Liver (tissue), 9 donors: ENCODE data around the gene RAB4A. TPM values are rescaled to one million over a fixed set of nuclear protein-coding genes. Genes with fewer than 3 reads are reported as not detected.

Source experiments
- DNase-seq: peaks from one replicate; pipeline ENCODE4 v3.0.0-alpha.2; 2017; ENCODE audit warnings: low spot score
- H3K27ac ChIP-seq, 2 donors: one replicate each; pipeline ENCODE4 v1.7.0; 2013; ENCODE audit warnings: inconsistent platforms in 2 of 2, low read length in 2 of 2, control low read depth in 1 of 2, low read depth in 1 of 2, mild to moderate bottlenecking in 1 of 2
- H3K27me3 ChIP-seq, 4 donors: one replicate each; pipeline versions ENCODE4 v1.6.1 to v1.7.0; 2013; ENCODE audit warnings: low read length in 3 of 4, inconsistent platforms in 1 of 4, mild to moderate bottlenecking in 1 of 4, moderate library complexity in 1 of 4; ENCODE audit not compliant: control insufficient read depth in 4 of 4, insufficient read depth in 4 of 4
- H3K36me3 ChIP-seq, 4 donors: one replicate each; pipeline versions ENCODE4 v1.6.1 to v1.7.0; 2013; ENCODE audit warnings: low read length in 3 of 4, mild to moderate bottlenecking in 3 of 4, low read depth in 1 of 4, moderate library complexity in 1 of 4; ENCODE audit not compliant: control insufficient read depth in 4 of 4, insufficient read depth in 3 of 4
- H3K4me1 ChIP-seq, 4 donors: one replicate each; pipeline versions ENCODE4 v1.6.1 to v1.7.0; 2013; ENCODE audit warnings: low read length in 3 of 4, mild to moderate bottlenecking in 3 of 4, moderate library complexity in 1 of 4; ENCODE audit not compliant: control insufficient read depth in 4 of 4, insufficient read depth in 4 of 4
- H3K4me3 ChIP-seq, 3 donors: one replicate each; pipeline versions ENCODE4 v1.6.1 to v1.7.0; 2013; ENCODE audit warnings: low read length in 3 of 3, control low read depth in 1 of 3, low read depth in 1 of 3, mild to moderate bottlenecking in 1 of 3
- H3K9ac ChIP-seq, 2 donors: one replicate each; pipeline ENCODE4 v1.7.0; 2013; ENCODE audit warnings: low read length in 2 of 2, mild to moderate bottlenecking in 2 of 2, moderate library complexity in 2 of 2, control low read depth in 1 of 2, low read depth in 1 of 2
- H3K9me3 ChIP-seq, 4 donors: one replicate each; pipeline versions ENCODE4 v1.6.1 to v1.7.0; 2013; ENCODE audit warnings: low read length in 3 of 4; ENCODE audit not compliant: control insufficient read depth in 4 of 4
- ATF3 ChIP-seq: IDR thresholded peaks from 2 replicates; pipeline ENCODE4 v1.6.1; 2016; ENCODE audit warnings: antibody characterized with exemption
- CTCF ChIP-seq: fragments of 150-350 bp; IDR thresholded peaks from 2 replicates; pipeline ENCODE4 v1.5.1; 2017; ENCODE audit warnings: improper control_type of control experiment, low read depth, low read length; ENCODE audit not compliant: missing input control
- EGR1 ChIP-seq, 2 donors: IDR thresholded peaks; 2 replicates each; pipeline ENCODE4 v1.6.1; 2016 to 2018; ENCODE audit warnings: antibody characterized with exemption in 2 of 2, low read depth in 2 of 2
- FOXA1 ChIP-seq: IDR thresholded peaks from 2 replicates; pipeline ENCODE4 v1.6.1; 2016; ENCODE audit warnings: antibody characterized with exemption
- FOXA2 ChIP-seq: IDR thresholded peaks from 2 replicates; pipeline ENCODE4 v1.6.1; 2016; ENCODE audit warnings: antibody characterized with exemption
- GABPA ChIP-seq, 2 donors: IDR thresholded peaks in 1 of 2; conservative IDR thresholded peaks in 1 of 2; 2 replicates each; pipeline ENCODE4 v1.6.1; 2016; ENCODE audit warnings: antibody characterized with exemption in 2 of 2, mild to moderate bottlenecking in 1 of 2, moderate library complexity in 1 of 2
- HNF4A ChIP-seq, 2 donors: conservative IDR thresholded peaks; 2 replicates each; pipeline ENCODE4 v1.6.1; 2016; ENCODE audit warnings: antibody characterized with exemption in 2 of 2, mild to moderate bottlenecking in 2 of 2
- HNF4G ChIP-seq: IDR thresholded peaks from 2 replicates; pipeline ENCODE4 v1.6.1; 2016; ENCODE audit warnings: antibody characterized with exemption
- JUND ChIP-seq, 2 donors: IDR thresholded peaks; 2 replicates each; pipeline ENCODE4 v1.6.1; 2016; ENCODE audit warnings: antibody characterized with exemption in 2 of 2
- NR2F2 ChIP-seq: IDR thresholded peaks from 2 replicates; pipeline ENCODE4 v1.6.1; 2016; ENCODE audit warnings: antibody characterized with exemption
- RAD21 ChIP-seq, 2 donors: IDR thresholded peaks; 2 replicates each; pipeline ENCODE4 v1.6.1; 2016; ENCODE audit warnings: antibody characterized with exemption in 2 of 2, mild to moderate bottlenecking in 2 of 2
- REST ChIP-seq: IDR thresholded peaks from 2 replicates; pipeline ENCODE4 v1.6.1; 2016; ENCODE audit warnings: antibody characterized with exemption, mild to moderate bottlenecking
- RXRA ChIP-seq, 2 donors: IDR thresholded peaks; 2 replicates each; pipeline ENCODE4 v1.6.1; 2017 to 2018; ENCODE audit warnings: antibody characterized with exemption in 2 of 2, mild to moderate bottlenecking in 1 of 2
- SP1 ChIP-seq: IDR thresholded peaks from 2 replicates; pipeline ENCODE4 v1.6.1; 2018; ENCODE audit warnings: antibody characterized with exemption, mild to moderate bottlenecking
- TAF1 ChIP-seq: conservative IDR thresholded peaks from 2 replicates; pipeline ENCODE4 v1.6.1; 2016; ENCODE audit warnings: antibody characterized with exemption, mild to moderate bottlenecking
- YY1 ChIP-seq: IDR thresholded peaks from 2 replicates; pipeline ENCODE4 v1.6.1; 2016; ENCODE audit warnings: antibody characterized with exemption, mild to moderate bottlenecking
- ZBTB33 ChIP-seq: IDR thresholded peaks from 2 replicates; pipeline ENCODE4 v1.6.1; 2016; ENCODE audit warnings: antibody characterized with exemption
- WGBS: extraction: QIAGEN DNeasy Blood & Tissue Kit; methylation state at CpG from one replicate; pipeline ENCODE4 v1.1.7; 2013; 5-methylcytosine and 5-hydroxymethylcytosine counted together
- polyA plus RNA-seq, 2 donors: library from polyadenylated mRNA; stranded (reverse) in 1 of 2; unstranded in 1 of 2; fragments of 200-250 nt in 1 of 2; fragments of >200 nt in 1 of 2; fragmentation: Nextera tagmentation in 1 of 2; extraction: Ambion mirVana in 1 of 2; gene quantifications; one replicate each; pipeline versions ENCODE4 v1.2.1 to v1.2.3, GENCODE V29; 2013 to 2015
- total RNA-seq, 2 donors: library from RNA; depleted of rRNA; stranded (reverse); fragments of >200 nt; gene quantifications; one replicate each; pipeline ENCODE4 v1.2.3, GENCODE V29; 2014
- TF ChIP-seq, protein P1 (sequence below): IDR thresholded peaks from 2 replicates; pipeline ENCODE4 v1.6.1; 2016; ENCODE audit warnings: antibody characterized with exemption
- donor health status: healthy.
- donor health status: healthy.
- donor health status: healthy.
- donor health status: healthy.
- donor health status: healthy.

The RAB4A gene
- total and polyA plus RNA-seq, 4 donors = 16.5 to 51.9 (median 29.5) TPM

DNA sequence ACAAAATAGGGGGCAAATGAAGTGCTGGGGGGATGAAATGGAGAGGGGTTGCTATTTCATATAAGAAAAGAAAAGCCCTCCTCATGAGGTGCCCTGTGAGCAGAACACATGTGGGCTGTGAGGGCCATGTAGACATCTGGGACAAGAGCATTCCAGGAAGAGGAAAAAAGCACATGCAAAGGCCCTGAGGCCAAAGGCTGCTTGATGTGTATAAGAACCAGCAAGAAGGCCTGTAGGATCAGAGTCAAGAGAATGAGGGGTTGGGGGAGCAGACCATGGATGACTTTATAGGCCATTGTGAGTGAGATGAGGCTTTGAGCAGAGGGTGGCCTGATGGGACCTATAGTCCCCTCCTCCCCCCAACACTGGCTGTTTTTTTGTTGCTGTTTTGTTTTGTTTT, 7.7 kb upstream of the RAB4A start:
- peaks cover 0 to 4% (median 0%) of the 10 kb centered on the region in 4 donors for H3K36me3 ChIP-seq
- H3K27me3 ChIP-seq = no peaks in the 10 kb centered on the region
- DNase-seq = no peak
- TF ChIP-seq FOXA2 = no peak
- no peak for TF ChIP-seq NR2F2
- no peak for TF ChIP-seq ZBTB33
- no peak for TF ChIP-seq TAF1
- no peak for TF ChIP-seq ATF3
- no peak for TF ChIP-seq RXRA (IDR thresholded peaks at IDR 0.05)
- TF ChIP-seq EGR1 (IDR thresholded peaks at IDR 0.05; ENCODE audit: low read depth in 2 of 2) = no peak
- TF ChIP-seq GABPA (IDR thresholded peaks at IDR 0.05 in 1 of 2, conservative IDR thresholded peaks at IDR 0.05 in 1 of 2) = no peak
- no peak for TF ChIP-seq JUND (IDR thresholded peaks at IDR 0.05)
- no peak for TF ChIP-seq HNF4G
- TF ChIP-seq CTCF = no peak
- TF ChIP-seq SP1 = no peak
- TF ChIP-seq YY1 = no peak
- no peak for TF ChIP-seq RAD21 (IDR thresholded peaks at IDR 0.05)
- TF ChIP-seq, protein P1, sequence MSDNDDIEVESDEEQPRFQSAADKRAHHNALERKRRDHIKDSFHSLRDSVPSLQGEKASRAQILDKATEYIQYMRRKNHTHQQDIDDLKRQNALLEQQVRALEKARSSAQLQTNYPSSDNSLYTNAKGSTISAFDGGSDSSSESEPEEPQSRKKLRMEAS = no peak
- no peak overlapping the region for H3K9ac ChIP-seq
- H3K9me3 ChIP-seq = no peaks in the 10 kb centered on the region
- no peak overlapping the region for H3K27ac ChIP-seq
- H3K4me1 ChIP-seq = peaks cover 0 to 3% (median 1%) of the 10 kb centered on the region in 4 donors
- H3K4me3 ChIP-seq = no peak overlapping the region

DNA sequence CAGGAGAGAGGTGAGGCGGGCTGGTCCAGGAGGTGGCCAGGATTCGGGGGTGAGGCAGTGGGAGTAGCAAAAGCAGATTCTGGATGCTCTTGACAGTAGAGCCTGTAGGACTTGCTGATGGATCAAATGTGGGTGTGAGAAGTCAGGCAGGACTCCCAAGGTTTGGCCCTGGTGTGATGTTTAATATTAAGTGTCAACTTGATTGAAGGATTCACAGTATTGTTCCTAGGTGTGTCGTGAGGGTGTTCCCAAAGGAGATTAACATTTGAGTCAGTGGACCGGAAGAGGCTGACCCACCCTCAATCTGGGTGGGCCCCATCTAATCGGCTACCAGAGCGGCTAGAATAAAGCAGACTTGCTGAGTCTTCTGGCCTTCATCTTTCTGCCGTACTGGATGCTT, 6.8 kb upstream of the RAB4A start:
- Histone ChIP-seq H3K36me3 (peaks cover 0 to 4% (median 0%) of the 10 kb centered on the region in 4 donors), H3K9ac (no peak overlapping the region), H3K4me1 (no peaks in the 10 kb centered on the region), H3K9me3 (no peaks in the 10 kb centered on the region), H3K27me3 (no peaks in the 10 kb centered on the region), H3K27ac (no peak overlapping the region), H3K4me3 (no peak overlapping the region)
- TF ChIP-seq REST = no peak
- TF ChIP-seq HNF4G = no peak
- no peak for TF ChIP-seq NR2F2
- TF ChIP-seq FOXA1 = no peak
- no peak for TF ChIP-seq YY1
- no peak for TF ChIP-seq RXRA (IDR thresholded peaks at IDR 0.05)
- TF ChIP-seq CTCF = no peak
- TF ChIP-seq HNF4A (conservative IDR thresholded peaks at IDR 0.05) = no peak
- TF ChIP-seq, protein P1 = no peak
- TF ChIP-seq RAD21 (IDR thresholded peaks at IDR 0.05) = no peak
- TF ChIP-seq SP1 = no peak
- no peak for TF ChIP-seq ZBTB33
- 95% methylated on average over 7 of the region's 7 CpGs for WGBS
- no peak for DNase-seq
